HepG2 (cell line): ENCODE measurements around the gene GSDMA. TPM values are rescaled to one million over a fixed set of nuclear protein-coding genes. Genes with fewer than 3 reads are reported as not detected.

Experiments
- ATAC-seq: fragments of 200-7000 bp; cut with Tn5 transposase; 3 replicates; pipeline ENCODE4 v1.9.1; 2020; ENCODE audit warnings: mild to moderate bottlenecking, moderate library complexity
- BruUV-seq: library from RNA; stranded (reverse); fragments of 400-500 nt; replicated peaks from 2 replicates; lab custom pipeline; 2021; lab: Mats Ljungman, UMichigan
- CTCF ChIA-PET: fragments of 300-600 bp; formaldehyde crosslinking; extraction: SDS; loops from one replicate; lab custom pipeline; 2021; ENCODE audit warnings: low total read pairs, inconsistent platforms, low intra/inter-chr PET ratio; lab: Yijun Ruan, JAX
- POLR2A ChIA-PET: fragments of 350-600 bp; sonication (Branson Sonifier 250); formaldehyde crosslinking; loops from one replicate; lab custom pipeline; 2020; ENCODE audit warnings: antibody characterized with exemption, inconsistent platforms; lab: Yijun Ruan, JAX
- DNase-seq: peaks from one replicate; pipeline ENCODE4 v3.0.0-alpha.2; 2015; ENCODE audit warnings: low spot score
- FAIRE-seq: peaks from 3 replicates; lab custom pipeline; 2011; peaks lifted over from hg19 to GRCh38; lab: Jason Lieb, UNC
- H2AFZ ChIP-seq: one replicate; pipeline ENCODE4 v1.6.1; 2011; ENCODE audit warnings: low read length, inconsistent platforms
- H3K27ac ChIP-seq: fragments of 300-600 bp; 3 replicates; pipeline ENCODE4 v1.8.0; 2011; ENCODE audit warnings: mixed run types, mild to moderate bottlenecking, mixed read lengths, low read length, inconsistent platforms; ENCODE audit not compliant: insufficient read depth; ENCODE audit errors: extremely low read length
- H3K27me3 ChIP-seq, 2 experiments: fragments of 200-600 bp in 1 of 2; 2 replicates in 1 of 2; 3 replicates in 1 of 2; pipeline versions ENCODE4 v1.6.0 to v1.8.0; 2011; ENCODE audit warnings: low read length in 2 of 2, mild to moderate bottlenecking in 2 of 2, moderate library complexity in 2 of 2, inconsistent platforms in 1 of 2; ENCODE audit not compliant: insufficient read depth in 2 of 2, control insufficient read depth in 1 of 2
- H3K36me3 ChIP-seq, 2 experiments: fragments of 200-600 bp in 1 of 2; replicated peaks in 1 of 2; 2 replicates in 1 of 2; 3 replicates in 1 of 2; pipeline versions ENCODE4 v1.5.1 to v1.8.0; 2011; ENCODE audit warnings: low read length in 2 of 2, inconsistent platforms in 1 of 2; ENCODE audit not compliant: insufficient read depth in 2 of 2, control insufficient read depth in 1 of 2
- H3K4me1 ChIP-seq: 2 replicates; pipeline ENCODE4 v1.5.1; 2012; ENCODE audit warnings: low read length, inconsistent platforms; ENCODE audit not compliant: insufficient read depth
- H3K4me2 ChIP-seq: 2 replicates; pipeline ENCODE4 v1.6.0; 2011; ENCODE audit warnings: low read depth, low read length, inconsistent platforms
- H3K4me3 ChIP-seq, 3 experiments: fragments of 200-600 bp in 1 of 3; sonication (generic), shearing (Covaris generic) in 1 of 3; replicated peaks in 1 of 3; 2 replicates each; pipeline ENCODE4 v1.5.1; 2011 to 2016; ENCODE audit warnings: low read length in 3 of 3, inconsistent platforms in 2 of 3, low read depth in 2 of 3, mild to moderate bottlenecking in 2 of 3, control low read depth in 1 of 3, mixed read lengths in 1 of 3; ENCODE audit not compliant: insufficient read depth in 1 of 3
- H3K79me2 ChIP-seq: one replicate; pipeline ENCODE4 v1.6.1; 2011; ENCODE audit warnings: low read length, inconsistent platforms; ENCODE audit not compliant: insufficient read depth
- H3K9ac ChIP-seq: 2 replicates; pipeline ENCODE4 v1.6.0; 2011; ENCODE audit warnings: mild to moderate bottlenecking, low read depth, low read length, inconsistent platforms; ENCODE audit not compliant: insufficient read depth
- H3K9me3 ChIP-seq: 2 replicates; pipeline ENCODE4 v1.5.1; 2012; ENCODE audit warnings: mild to moderate bottlenecking, low read length
- H4K20me1 ChIP-seq: 2 replicates; pipeline ENCODE4 v1.6.0; 2011; ENCODE audit warnings: inconsistent platforms, mild to moderate bottlenecking, low read length, moderate library complexity; ENCODE audit not compliant: insufficient read depth
- HCFC1 ChIP-seq: fragments of 150-350 bp; IDR thresholded peaks from 2 replicates; pipeline ENCODE4 v1.6.1; 2014; ENCODE audit warnings: low read depth, low read length
- HNRNPK ChIP-seq: fragments of 200-400 bp; formaldehyde crosslinking; IDR thresholded peaks from 2 replicates; pipeline ENCODE4 v1.6.1; 2018; ENCODE audit warnings: low read length, low read depth, moderate library complexity, mild to moderate bottlenecking; ENCODE audit not compliant: poor library complexity, severe bottlenecking
- IKZF4 ChIP-seq: sonication (generic); formaldehyde crosslinking; IDR thresholded peaks from 2 replicates; pipeline ENCODE4 v1.5.1; 2020; ENCODE audit warnings: borderline replicate concordance, mild to moderate bottlenecking, low read depth, missing genetic modification reagents; ENCODE audit errors: not compliant biosample characterization
- MAFK ChIP-seq, 2 experiments: IDR thresholded peaks in 1 of 2; conservative IDR thresholded peaks in 1 of 2; 2 replicates each; pipeline ENCODE4 v1.6.1; 2011; ENCODE audit warnings: improper control_type of control experiment in 2 of 2, low read length in 2 of 2
- MED8 ChIP-seq: sonication (generic); formaldehyde crosslinking; IDR thresholded peaks from 2 replicates; pipeline ENCODE4 v1.8.1; 2023; ENCODE audit warnings: mild to moderate bottlenecking, missing genetic modification reagents; ENCODE audit not compliant: insufficient replicate concordance
- SALL2 ChIP-seq: sonication (generic); formaldehyde crosslinking; IDR thresholded peaks from 2 replicates; pipeline ENCODE4 v1.8.1; 2023; ENCODE audit warnings: mild to moderate bottlenecking, missing genetic modification reagents, inconsistent platforms
- SIN3A ChIP-seq: IDR thresholded peaks from 2 replicates; pipeline ENCODE4 v1.6.1; 2011; ENCODE audit warnings: low read depth, mild to moderate bottlenecking, control low read depth, low read length, borderline replicate concordance
- TAF15 ChIP-seq: fragments of 200-400 bp; formaldehyde crosslinking; IDR thresholded peaks from one replicate; pipeline ENCODE4 v1.6.1; 2018; ENCODE audit warnings: mild to moderate bottlenecking, low read depth, low read length; ENCODE audit not compliant: poor library complexity, severe bottlenecking
- ZNF160 ChIP-seq: sonication (generic); formaldehyde crosslinking; IDR thresholded peaks from 2 replicates; pipeline ENCODE4 v1.8.0; 2022; ENCODE audit warnings: mild to moderate bottlenecking, inconsistent platforms, missing genetic modification reagents
- ZNF230 ChIP-seq: sonication (generic); formaldehyde crosslinking; IDR thresholded peaks from 2 replicates; pipeline ENCODE4 v1.4.0; 2020; ENCODE audit warnings: mild to moderate bottlenecking, missing genetic modification reagents
- ZNF383 ChIP-seq: sonication (generic); formaldehyde crosslinking; IDR thresholded peaks from 2 replicates; pipeline ENCODE4 v1.4.0; 2020; ENCODE audit warnings: missing genetic modification reagents, mild to moderate bottlenecking, borderline replicate concordance
- ZNF558 ChIP-seq: sonication (generic); formaldehyde crosslinking; IDR thresholded peaks from 2 replicates; pipeline ENCODE4 v1.9.0; 2022; ENCODE audit warnings: mild to moderate bottlenecking, missing genetic modification reagents, borderline replicate concordance
- ZNF614 ChIP-seq: IDR thresholded peaks from 2 replicates; pipeline ENCODE4 v1.6.1; 2018; ENCODE audit warnings: missing biosample characterization, missing genetic modification reagents, inconsistent platforms, borderline replicate concordance
- ZSCAN12 ChIP-seq: sonication (generic); formaldehyde crosslinking; IDR thresholded peaks from 2 replicates; pipeline ENCODE4 v1.9.0; 2021; ENCODE audit warnings: mild to moderate bottlenecking, missing genetic modification reagents
- WGBS: methylation state at CpG from one replicate; pipeline ENCODE4 v1.1.6; 2017; ENCODE audit warnings: low lambda C conversion rate; 5-methylcytosine and 5-hydroxymethylcytosine counted together
- in situ Hi-C: cut with HindIII; loops from 2 replicates; pipeline ENCODE4 v1.10.0; 2017; ENCODE audit warnings: low pct_unique_long_range_greater_than_20kb; ENCODE audit not compliant: extremely low pct_ligation_motif_present
- intact Hi-C: fragments of 100-400 bp; cut with micrococcal nuclease; formaldehyde crosslinking; loops from one replicate; pipeline ENCODE4 v1.10.0; 2022; ENCODE audit not compliant: unreplicated experiment
- polyA plus RNA-seq, 8 experiments: library from polyadenylated mRNA; depleted of rRNA in 3 of 8; stranded (reverse) in 7 of 8; unstranded in 1 of 8; fragments of >200 nt; fragmentation: Illumina TruSeq in 4 of 8; extraction: Trizol in 4 of 8; gene quantifications; 2 replicates each; pipeline versions ENCODE4 v1.2.1 to v1.2.3, GENCODE V29; 2011 to 2016; ENCODE audit warnings: low read depth in 4 of 8, missing spikeins in 1 of 8, mixed read lengths in 1 of 8; ENCODE audit not compliant: insufficient read depth in 1 of 8
- total RNA-seq, 5 experiments: library from RNA; depleted of rRNA; stranded (reverse); fragments of >200 nt; fragmentation: Illumina TruSeq; extraction: Trizol; gene quantifications; 2 replicates each; pipeline ENCODE4 v1.2.3, GENCODE V29; 2016; ENCODE audit warnings: low read depth in 1 of 5

GSDMA gene
- total and polyA plus RNA-seq, 2 of the 13 experiments (the other 11 are each of a cell fraction or from before 2014, with no cell fraction given), result not detected

- no peak for TF ChIP-seq ZSCAN12 (CRISPR knock-in tag)
- TF ChIP-seq SIN3A, result no peak
- no peak for TF ChIP-seq ZNF614 (CRISPR knock-in tag)
- TF ChIP-seq ZNF558 (CRISPR knock-in tag), result no peak
- TF ChIP-seq ZNF230 (CRISPR knock-in tag), result no peak
- TF ChIP-seq MAFK (conservative IDR thresholded peaks at IDR 0.05 in 1 of 2, IDR thresholded peaks at IDR 0.05 in 1 of 2; ENCODE audit: low read length in 2 of 2), result no peak
- no peak for TF ChIP-seq ZNF160
- TF ChIP-seq MED8 (CRISPR knock-in tag), result no peak
- TF ChIP-seq ZNF383, result no peak
- TF ChIP-seq HCFC1, result no peak
- no peak for TF ChIP-seq TAF15
- TF ChIP-seq SALL2, result no peak
- no peak for TF ChIP-seq HNRNPK
- no peak for TF ChIP-seq IKZF4
- 100% methylated on average over 16 of the region's 19 CpGs for WGBS
- ATAC-seq (no peak), FAIRE-seq (no peak), DNase-seq (no peak)
- Histone ChIP-seq H4K20me1 (no peaks in the 10 kb centered on the region), H3K9me3 (no peaks in the 10 kb centered on the region), H3K4me1 (peaks cover 4% of the 10 kb centered on the region; the same call in 1 of the 2 replicates), H3K79me2 (no peaks in the 10 kb centered on the region), H3K27ac (no peak overlapping the region), H3K4me2 (no peak overlapping the region), H2AFZ (no peak overlapping the region), H3K36me3 (peaks cover 43 to 64% of the 10 kb centered on the region in 2 experiments), H3K9ac (no peak overlapping the region), H3K27me3 (no peaks in the 10 kb centered on the region), H3K4me3 (no peak overlapping the region)
- in situ Hi-C loops, result no loop called here
- BruUV-seq, result no TSS peak
- CTCF ChIA-PET, result no interaction called here
- POLR2A ChIA-PET, result no interaction called here
- intact Hi-C loops, result no loop called here
Measured at GRCh38 chr17:40022961-40023541, 60.2 kb downstream of the GSDMA start.
